HCT116 (cell line): ENCODE data around the gene SESN1. TPM values are rescaled to one million over a fixed set of nuclear protein-coding genes. Genes with fewer than 3 reads are reported as not detected.

ENCODE experiments used
- ATAC-seq: fragments of 200-7000 bp; cut with Tn5 transposase; 2 replicates; pipeline ENCODE4 v1.9.1; 2020; ENCODE audit warnings: mild to moderate bottlenecking, moderate library complexity
- BruUV-seq: library from RNA; stranded (reverse); fragments of 400-500 nt; replicated peaks from 2 replicates; lab custom pipeline; 2021; lab: Mats Ljungman, UMichigan
- CTCF ChIA-PET: fragments of 300-600 bp; sonication (Branson Sonifier 250); formaldehyde crosslinking; loops from one replicate; lab custom pipeline; 2021; ENCODE audit warnings: antibody characterized with exemption; lab: Charles Lee
- POLR2A ChIA-PET: fragments of 300-600, 350-600 bp; sonication (Branson Sonifier 250); formaldehyde crosslinking; loops from one replicate; lab custom pipeline; 2021; ENCODE audit warnings: antibody characterized with exemption; lab: Charles Lee
- RAD21 ChIA-PET, 2 experiments: fragments of 300-600 bp; sonication (Branson Sonifier 250); formaldehyde crosslinking; loops; one replicate each; lab custom pipeline; 2023; ENCODE audit warnings: low total read pairs in 2 of 2; ENCODE audit not compliant: uncharacterized antibody in 2 of 2, unreplicated experiment in 2 of 2, low non-redundant PET in 1 of 2; lab: Charles Lee
- DNase-seq: peaks from one replicate; pipeline ENCODE4 v3.0.0-alpha.2; 2010; ENCODE audit warnings: low read depth, low spot score
- H2AFZ ChIP-seq: fragments of 200-600 bp; shearing (Covaris generic), sonication (generic); 2 replicates; pipeline ENCODE4 v1.6.1; 2017; ENCODE audit warnings: low read depth, mixed run types, mixed read lengths, antibody characterized with exemption, low read length; ENCODE audit not compliant: poor library complexity, severe bottlenecking
- H3K27ac ChIP-seq: 2 replicates; pipeline ENCODE4 v1.5.1; 2012; ENCODE audit warnings: low read depth, low read length
- H3K27me3 ChIP-seq: fragments of 200-600 bp; sonication (generic); 2 replicates; pipeline ENCODE4 v1.6.1; 2016; ENCODE audit warnings: mixed run types, low read length, mixed read lengths; ENCODE audit not compliant: insufficient read depth
- H3K36me3 ChIP-seq, 2 experiments: fragments of 200-500 bp in 1 of 2; fragments of 200-600 bp in 1 of 2; sonication (Bioruptor generic) in 1 of 2; sonication (generic) in 1 of 2; 2 replicates each; pipeline versions ENCODE4 v1.5.1 to v1.6.1; 2014 to 2016; ENCODE audit warnings: low read length in 2 of 2, inconsistent platforms in 1 of 2, mixed read lengths in 1 of 2, mixed run types in 1 of 2; ENCODE audit not compliant: insufficient read depth in 2 of 2, control insufficient read depth in 1 of 2
- H3K4me1 ChIP-seq, 2 experiments: fragments of 200-600 bp in 1 of 2; sonication (generic) in 1 of 2; 2 replicates each; pipeline versions ENCODE4 v1.5.1 to v1.6.1; 2012 to 2017; ENCODE audit warnings: low read length in 2 of 2, inconsistent platforms in 1 of 2, mild to moderate bottlenecking in 1 of 2, mixed read lengths in 1 of 2, mixed run types in 1 of 2, moderate library complexity in 1 of 2; ENCODE audit not compliant: insufficient read depth in 2 of 2, control insufficient read depth in 1 of 2
- H3K4me2 ChIP-seq: fragments of 200-600 bp; sonication (generic); 2 replicates; pipeline ENCODE4 v1.6.1; 2017; ENCODE audit warnings: mixed run types, low read length, mixed read lengths
- H3K4me3 ChIP-seq, 2 experiments: fragments of 200-600 bp in 1 of 2; sonication (generic) in 1 of 2; replicated peaks in 1 of 2; 2 replicates each; pipeline ENCODE4 v1.5.1; 2011 to 2016; ENCODE audit warnings: low read length in 2 of 2, control low read depth in 1 of 2, low read depth in 1 of 2, mild to moderate bottlenecking in 1 of 2, mixed read lengths in 1 of 2, mixed run types in 1 of 2
- H3K79me2 ChIP-seq: fragments of 200-600 bp; sonication (generic); 2 replicates; pipeline ENCODE4 v1.6.1; 2017; ENCODE audit warnings: mild to moderate bottlenecking, mixed run types, low read length, moderate library complexity, mixed read lengths; ENCODE audit not compliant: insufficient read depth
- H3K9ac ChIP-seq: fragments of 200-600 bp; sonication (generic); 2 replicates; pipeline ENCODE4 v1.6.1; 2016; ENCODE audit warnings: low read length, mixed read lengths
- H3K9me2 ChIP-seq: fragments of 200-600 bp; sonication (generic), shearing (Covaris generic); 2 replicates; pipeline ENCODE4 v1.6.1; 2017; ENCODE audit warnings: mixed run types, mild to moderate bottlenecking, moderate library complexity; ENCODE audit not compliant: insufficient read depth
- H3K9me3 ChIP-seq, 2 experiments: fragments of 200-500 bp in 1 of 2; fragments of 200-600 bp in 1 of 2; sonication (Bioruptor generic) in 1 of 2; sonication (generic) in 1 of 2; 2 replicates each; pipeline ENCODE4 v1.6.1; 2014 to 2017; ENCODE audit warnings: low read length in 2 of 2, mixed read lengths in 2 of 2, inconsistent platforms in 1 of 2, low read depth in 1 of 2, mild to moderate bottlenecking in 1 of 2, mixed run types in 1 of 2, moderate library complexity in 1 of 2; ENCODE audit not compliant: control insufficient read depth in 1 of 2, insufficient read depth in 1 of 2
- H4K20me1 ChIP-seq: fragments of 200-600 bp; sonication (generic), shearing (Covaris generic); 2 replicates; pipeline ENCODE4 v1.6.1; 2017; ENCODE audit warnings: mixed run types, mild to moderate bottlenecking, moderate library complexity; ENCODE audit not compliant: insufficient read depth
- CBX3 ChIP-seq: IDR thresholded peaks from 2 replicates; pipeline ENCODE4 v1.6.1; 2012; ENCODE audit warnings: low read depth
- ELF1 ChIP-seq: IDR thresholded peaks from 2 replicates; pipeline ENCODE4 v1.6.1; 2012; ENCODE audit warnings: low read depth, borderline replicate concordance
- EZH2phosphoT487 ChIP-seq: fragments of 200-600 bp; IDR thresholded peaks from 2 replicates; pipeline ENCODE4 v1.6.1; 2018; ENCODE audit warnings: antibody characterized with exemption, borderline replicate concordance
- RAD21 ChIP-seq: IDR thresholded peaks from 2 replicates; pipeline ENCODE4 v1.6.1; 2012; ENCODE audit warnings: low read depth, mild to moderate bottlenecking
- SRF ChIP-seq: IDR thresholded peaks from 2 replicates; pipeline ENCODE4 v1.6.1; 2012; ENCODE audit warnings: low read depth
- TCF7L2 ChIP-seq: IDR thresholded peaks from 2 replicates; pipeline ENCODE4 v1.7.0; 2011; ENCODE audit warnings: borderline replicate concordance, inconsistent platforms; ENCODE audit not compliant: insufficient read depth, insufficient read length; ENCODE audit errors: extremely low read depth
- ZFX ChIP-seq: fragments of 450-650 bp; IDR thresholded peaks from 2 replicates; pipeline ENCODE4 v1.6.1; 2017
- intact Hi-C: fragments of 100-400 bp; cut with micrococcal nuclease; formaldehyde crosslinking; loops from 2 replicates; pipeline ENCODE4 v1.10.0; 2022
- total RNA-seq: library from RNA; stranded (reverse); gene quantifications from one replicate; pipeline ENCODE4 v1.2.1, GENCODE V29; 2021; ENCODE audit not compliant: unreplicated experiment
- TF ChIP-seq, protein P1 (sequence below): IDR thresholded peaks from 2 replicates; pipeline ENCODE4 v1.6.1; 2012

Gene SESN1
- total RNA-seq, 1 experiment from 2014 or later, result 9.3 TPM

GRCh38 chr6:109058620-109059019, 36.0 kb downstream of the SESN1 start:
- Histone ChIP-seq H3K9me2 (no peaks in the 10 kb centered on the region), H3K4me1 (no peaks in the 10 kb centered on the region), H3K9ac (no peak overlapping the region), H3K9me3 (no peaks in the 10 kb centered on the region), H4K20me1 (no peaks in the 10 kb centered on the region), H3K79me2 (no peaks in the 10 kb centered on the region), H3K27me3 (no peaks in the 10 kb centered on the region), H3K27ac (no peak overlapping the region), H2AFZ (no peak overlapping the region), H3K4me3 (no peak overlapping the region), H3K4me2 (no peak overlapping the region), H3K36me3 (no peaks in the 10 kb centered on the region)
- no peak for ATAC-seq
- TF ChIP-seq CBX3, result no peak
- intact Hi-C loops, result no loop called here
- ChIA-PET RAD21 (no interaction called here), CTCF (no interaction called here), POLR2A (no interaction called here)
- no peak for DNase-seq
- BruUV-seq, result no TSS peak

DNA sequence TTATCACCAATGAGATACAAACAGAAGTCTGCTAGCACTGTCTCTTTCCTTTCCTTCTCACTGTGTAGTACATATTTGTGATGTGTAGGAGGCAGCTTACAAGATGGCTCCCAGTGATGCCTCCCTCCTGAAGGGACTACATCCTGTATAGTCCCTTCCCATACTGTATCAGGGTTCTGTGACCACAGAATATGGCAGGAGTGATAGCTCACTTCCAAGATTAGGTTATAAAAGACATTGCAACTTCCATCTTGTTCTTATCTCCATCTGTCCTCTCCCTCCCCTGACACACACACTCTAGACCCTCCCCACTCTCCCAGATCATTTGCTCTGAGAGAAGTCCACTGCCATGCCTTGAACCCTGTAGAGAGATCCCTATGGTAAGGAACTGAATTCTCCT, 38.0 kb downstream of the SESN1 start:
- TF ChIP-seq RAD21, result no peak
- TF ChIP-seq SRF, result no peak
- TF ChIP-seq, protein P1, sequence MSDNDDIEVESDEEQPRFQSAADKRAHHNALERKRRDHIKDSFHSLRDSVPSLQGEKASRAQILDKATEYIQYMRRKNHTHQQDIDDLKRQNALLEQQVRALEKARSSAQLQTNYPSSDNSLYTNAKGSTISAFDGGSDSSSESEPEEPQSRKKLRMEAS, result no peak
- no peak for TF ChIP-seq ZFX
- no peak for TF ChIP-seq EZH2phosphoT487
- no peak for TF ChIP-seq TCF7L2
- TF ChIP-seq ELF1, result no peak
- H3K9me2 ChIP-seq, result no peaks in the 10 kb centered on the region
- no peaks in the 10 kb centered on the region for H3K79me2 ChIP-seq
- no peak for ATAC-seq
- RAD21 ChIA-PET, result no interaction called here
- intact Hi-C loops, result no loop called here
- no peak for DNase-seq
- H3K36me3 ChIP-seq, result no peaks in the 10 kb centered on the region
- H2AFZ ChIP-seq, result no peak overlapping the region
- POLR2A ChIA-PET, result no interaction called here
- H3K4me1 ChIP-seq, result peaks cover 0 to 1% of the 10 kb centered on the region in 2 experiments; a peak in 2 of 4 replicates
- no peak overlapping the region for H3K4me3 ChIP-seq
- BruUV-seq, result no TSS peak
- H3K27me3 ChIP-seq, result no peaks in the 10 kb centered on the region
- CTCF ChIA-PET, result no interaction called here
- H3K4me2 ChIP-seq, result no peak overlapping the region
- H4K20me1 ChIP-seq, result no peaks in the 10 kb centered on the region
- no peaks in the 10 kb centered on the region for H3K9me3 ChIP-seq
- H3K27ac ChIP-seq, result no peak overlapping the region
- no peak overlapping the region for H3K9ac ChIP-seq
